Ishikawa (cell line): ENCODE measurements around the gene PGK2.

Experiments used
- CEBPB ChIP-seq: IDR thresholded peaks from 2 replicates; pipeline ENCODE4 v1.6.1; 2012
- CREB1 ChIP-seq: IDR thresholded peaks from 2 replicates; pipeline ENCODE4 v1.6.1; 2012; ENCODE audit warnings: low read depth
- EGR1 ChIP-seq: IDR thresholded peaks from 2 replicates; pipeline ENCODE4 v1.6.1; 2012
- EP300 ChIP-seq: IDR thresholded peaks from 2 replicates; pipeline ENCODE4 v1.6.1; 2012; ENCODE audit warnings: borderline replicate concordance
- FOXM1 ChIP-seq: IDR thresholded peaks from 2 replicates; pipeline ENCODE4 v1.6.1; 2012; ENCODE audit warnings: low read depth, borderline replicate concordance
- MAX ChIP-seq: IDR thresholded peaks from 2 replicates; pipeline ENCODE4 v1.6.1; 2012
- NFIC ChIP-seq: IDR thresholded peaks from 2 replicates; pipeline ENCODE4 v1.6.1; 2012
- RAD21 ChIP-seq: IDR thresholded peaks from 2 replicates; pipeline ENCODE4 v1.6.1; 2012; ENCODE audit warnings: low read depth
- REST ChIP-seq: IDR thresholded peaks from 2 replicates; pipeline ENCODE4 v1.6.1; 2012; ENCODE audit warnings: low read depth, mild to moderate bottlenecking
- TAF1 ChIP-seq: IDR thresholded peaks from 2 replicates; pipeline ENCODE4 v1.6.1; 2012; ENCODE audit warnings: low read depth, mild to moderate bottlenecking
- TCF12 ChIP-seq: IDR thresholded peaks from 2 replicates; pipeline ENCODE4 v1.6.1; 2012; ENCODE audit warnings: low read depth
- TEAD4 ChIP-seq: IDR thresholded peaks from 2 replicates; pipeline ENCODE4 v1.6.1; 2012
- USF1 ChIP-seq: IDR thresholded peaks from 2 replicates; pipeline ENCODE4 v1.6.1; 2012
- YY1 ChIP-seq: IDR thresholded peaks from 2 replicates; pipeline ENCODE4 v1.6.1; 2012; ENCODE audit warnings: low read depth
- ZBTB7A ChIP-seq: IDR thresholded peaks from 2 replicates; pipeline ENCODE4 v1.6.1; 2012; ENCODE audit warnings: low read depth

The PGK2 gene

GRCh38 chr6:49782725-49783124 lies 4.4 kb downstream of the PGK2 start:
- TF ChIP-seq ZBTB7A (no peak), FOXM1 (no peak), NFIC (no peak), YY1 (no peak), EP300 (no peak), CREB1 (no peak), TAF1 (no peak), REST (no peak)

- no peak for TF ChIP-seq ZBTB7A
- no peak for TF ChIP-seq REST
- no peak for TF ChIP-seq FOXM1
- no peak for TF ChIP-seq EP300
- TF ChIP-seq MAX, result no peak
- TF ChIP-seq RAD21, result no peak
- no peak for TF ChIP-seq USF1
- TF ChIP-seq NFIC, result no peak
Observed at GRCh38 chr6:49782293-49782692, 4.8 kb downstream of the PGK2 start.

- TF ChIP-seq CEBPB, result no peak
- no peak for TF ChIP-seq MAX
- TF ChIP-seq CREB1, result no peak
- no peak for TF ChIP-seq YY1
- no peak for TF ChIP-seq REST
Observed at GRCh38 chr6:49776444-49776843, 10.6 kb downstream of the PGK2 start.

GRCh38 chr6:49775043-49775442 lies 12.0 kb downstream of the PGK2 start:
- no peak for TF ChIP-seq MAX
- no peak for TF ChIP-seq TAF1
- TF ChIP-seq YY1, result no peak
- TF ChIP-seq FOXM1, result no peak
- no peak for TF ChIP-seq USF1
- TF ChIP-seq TCF12, result no peak
- TF ChIP-seq TEAD4, result no peak
- TF ChIP-seq NFIC, result no peak
- TF ChIP-seq EGR1, result no peak
- TF ChIP-seq CREB1, result no peak
- TF ChIP-seq ZBTB7A, result no peak
- no peak for TF ChIP-seq EP300
- TF ChIP-seq CEBPB, result no peak
- no peak for TF ChIP-seq REST
- no peak for TF ChIP-seq RAD21
